K562 (cell line): ENCODE measurements around the gene PIGM. TPM values are rescaled to one million over a fixed set of nuclear protein-coding genes. Genes with fewer than 3 reads are reported as not detected.

Experiments
- ATAC-seq: fragments of 200-7000 bp; cut with Tn5 transposase; 3 replicates; pipeline ENCODE4 v1.9.1; 2020; ENCODE audit warnings: moderate library complexity
- BruUV-seq: library from RNA; stranded (reverse); fragments of 400-500 nt; replicated peaks from 2 replicates; lab custom pipeline; 2021; lab: Mats Ljungman, UMichigan
- CTCF ChIA-PET: fragments of 300-600 bp; formaldehyde crosslinking; extraction: SDS; loops from one replicate; lab custom pipeline; 2021; ENCODE audit warnings: low intra/inter-chr PET ratio; lab: Yijun Ruan, JAX
- POLR2A ChIA-PET: fragments of 300-600, 350-650 bp; sonication (Branson Sonifier 250); formaldehyde crosslinking; extraction: SDS; loops from one replicate; lab custom pipeline; 2021; ENCODE audit warnings: antibody characterized with exemption, inconsistent platforms; lab: Yijun Ruan, JAX
- DNase-seq, 4 experiments: peaks; one replicate each; pipeline versions ENCODE4 v3.0.0 to v3.0.0-alpha.2; 2011 to 2018; ENCODE audit warnings: low spot score in 3 of 4, mixed read lengths in 3 of 4; ENCODE audit errors: extremely low read depth in 1 of 4
- FAIRE-seq: peaks from 2 replicates; lab custom pipeline; 2011; peaks lifted over from hg19 to GRCh38; lab: Jason Lieb, UNC
- H2AFZ ChIP-seq: 2 replicates; pipeline ENCODE4 v1.6.0; 2011; ENCODE audit warnings: low read depth, low read length, control low read depth, inconsistent platforms
- H3K27ac ChIP-seq: fragments of 200-600 bp; 3 replicates; pipeline ENCODE4 v1.8.0; 2011; ENCODE audit warnings: low read depth, mild to moderate bottlenecking, control low read depth, inconsistent platforms, low read length, moderate library complexity, mixed read lengths; ENCODE audit errors: extremely low read depth
- H3K27me3 ChIP-seq, 2 experiments: fragments of 300-600 bp in 1 of 2; 2 replicates in 1 of 2; 3 replicates in 1 of 2; pipeline versions ENCODE4 v1.6.0 to v1.8.0; 2011; ENCODE audit warnings: inconsistent platforms in 2 of 2, low read length in 2 of 2, mild to moderate bottlenecking in 1 of 2, mixed read lengths in 1 of 2, moderate library complexity in 1 of 2; ENCODE audit not compliant: control insufficient read depth in 2 of 2, insufficient read depth in 2 of 2
- H3K36me3 ChIP-seq: fragments of 300-600 bp; 3 replicates; pipeline ENCODE4 v1.8.0; 2011; ENCODE audit warnings: mild to moderate bottlenecking, low read length, inconsistent platforms; ENCODE audit not compliant: control insufficient read depth, insufficient read depth
- H3K4me1 ChIP-seq, 2 experiments: fragments of 200-600 bp in 1 of 2; replicated peaks in 1 of 2; 2 replicates in 1 of 2; 3 replicates in 1 of 2; pipeline versions ENCODE4 v1.5.1 to v1.8.0; 2011; ENCODE audit warnings: inconsistent platforms in 2 of 2, low read length in 2 of 2, mild to moderate bottlenecking in 1 of 2, mixed read lengths in 1 of 2, moderate library complexity in 1 of 2; ENCODE audit not compliant: control insufficient read depth in 2 of 2, insufficient read depth in 2 of 2
- H3K4me2 ChIP-seq: 2 replicates; pipeline ENCODE4 v1.6.1; 2011; ENCODE audit warnings: low read length, control low read depth, inconsistent platforms, mixed read lengths; ENCODE audit not compliant: insufficient read depth
- H3K4me3 ChIP-seq: fragments of 200-600 bp; sonication (generic), shearing (Covaris generic); 2 replicates; pipeline ENCODE4 v1.5.1; 2016; ENCODE audit warnings: control low read depth, inconsistent platforms
- H3K79me2 ChIP-seq: fragments of 200-600 bp; 3 replicates; pipeline ENCODE4 v1.8.0; 2011; ENCODE audit warnings: low read length, inconsistent platforms; ENCODE audit not compliant: control insufficient read depth, insufficient read depth
- H3K9ac ChIP-seq, 2 experiments: 2 replicates each; pipeline versions ENCODE4 v1.6.0 to v1.6.1; 2011; ENCODE audit warnings: low read depth in 2 of 2, low read length in 2 of 2, control low read depth in 1 of 2, inconsistent platforms in 1 of 2, mild to moderate bottlenecking in 1 of 2, mixed read lengths in 1 of 2; ENCODE audit not compliant: insufficient read depth in 1 of 2
- H3K9me1 ChIP-seq: one replicate; pipeline ENCODE4 v1.6.0; 2011; ENCODE audit warnings: inconsistent platforms, mild to moderate bottlenecking, low read length, moderate library complexity; ENCODE audit not compliant: control insufficient read depth, insufficient read depth
- H3K9me3 ChIP-seq: replicated peaks from 2 replicates; pipeline ENCODE4 v1.5.1; 2011; ENCODE audit warnings: low read depth, low read length, inconsistent platforms; ENCODE audit not compliant: control insufficient read depth, insufficient read depth
- H4K20me1 ChIP-seq: replicated peaks from 2 replicates; pipeline ENCODE4 v1.6.1; 2011; ENCODE audit warnings: low read length, inconsistent platforms, mixed read lengths; ENCODE audit not compliant: control insufficient read depth, insufficient read depth
- ESRRA ChIP-seq: fragments of 450-650 bp; IDR thresholded peaks from 2 replicates; pipeline ENCODE4 v1.6.1; 2014; ENCODE audit warnings: low read depth, mild to moderate bottlenecking, moderate library complexity, borderline replicate concordance
- FOSL1 ChIP-seq: fragments of 200-800 bp; sonication (Bioruptor generic); conservative IDR thresholded peaks from 2 replicates; pipeline ENCODE4 v1.6.1; 2016; ENCODE audit warnings: missing genetic modification characterization, missing compliant biosample characterization
- MBD1 ChIP-seq: fragments of 250-450 bp; sonication (Bioruptor Pico); IDR thresholded peaks from 2 replicates; pipeline ENCODE4 v1.8.0; 2022; ENCODE audit warnings: inconsistent platforms
- NR2C2 ChIP-seq, 2 experiments: fragments of 200-800 bp in 1 of 2; sonication (Bioruptor generic) in 1 of 2; sonication (generic) in 1 of 2; formaldehyde crosslinking in 1 of 2; IDR thresholded peaks; 2 replicates each; pipeline versions ENCODE4 v1.6.1 to v1.8.0; 2016 to 2022; ENCODE audit warnings: mild to moderate bottlenecking in 1 of 2, missing compliant biosample characterization in 1 of 2, missing genetic modification characterization in 1 of 2, missing genetic modification reagents in 1 of 2
- RB1 ChIP-seq: fragments of 450-650 bp; IDR thresholded peaks from 2 replicates; pipeline ENCODE4 v1.6.1; 2017; ENCODE audit warnings: low read depth, mild to moderate bottlenecking
- SRSF3 ChIP-seq: fragments of 200-400 bp; formaldehyde crosslinking; IDR thresholded peaks from 2 replicates; pipeline ENCODE4 v1.6.1; 2016; ENCODE audit warnings: mild to moderate bottlenecking, low read length, moderate library complexity; ENCODE audit not compliant: insufficient read depth
- TFAM ChIP-seq: fragments of 250-450 bp; sonication (Bioruptor Pico); conservative IDR thresholded peaks from 2 replicates; pipeline ENCODE4 v1.5.0; 2021; ENCODE audit warnings: mild to moderate bottlenecking, moderate library complexity
- ZBTB5 ChIP-seq: fragments of 450-650 bp; IDR thresholded peaks from 2 replicates; pipeline ENCODE4 v1.6.1; 2017; ENCODE audit warnings: antibody characterized with exemption
- ZNF165 ChIP-seq: fragments of 250-450 bp; sonication (Bioruptor Pico); IDR thresholded peaks from 2 replicates; pipeline ENCODE4 v1.4.0; 2020; ENCODE audit warnings: borderline replicate concordance
- ZNF280A ChIP-seq: fragments of 450-650 bp; IDR thresholded peaks from 2 replicates; pipeline ENCODE4 v1.6.1; 2018; ENCODE audit warnings: mild to moderate bottlenecking, low read depth; ENCODE audit not compliant: partially characterized antibody
- ZNF830 ChIP-seq: fragments of 250-450 bp; sonication (Bioruptor Pico); IDR thresholded peaks from 2 replicates; pipeline ENCODE4 v1.5.0; 2021; ENCODE audit warnings: mild to moderate bottlenecking
- WGBS: fragments of 100-300 bp; shearing (Covaris generic); methylation state at CpG from one replicate; pipeline ENCODE4 v1.1.6; 2016; ENCODE audit warnings: low coverage, mixed read lengths; ENCODE audit not compliant: insufficient coverage; ENCODE audit errors: missing lambda C conversion rate; 5-methylcytosine and 5-hydroxymethylcytosine counted together
- in situ Hi-C: fragments of 300-500 bp; cut with MboI; formaldehyde crosslinking; loops from 4 replicates; pipeline ENCODE4 v1.15.0; 2018; ENCODE audit warnings: inconsistent platforms, mixed read lengths
- intact Hi-C: fragments of 100-400 bp; cut with micrococcal nuclease; formaldehyde crosslinking; loops from 2 replicates; pipeline ENCODE4 v1.14.2; 2022
- polyA plus RNA-seq, 8 experiments: library from polyadenylated mRNA; depleted of rRNA in 4 of 8; stranded (reverse) in 5 of 8; unstranded in 3 of 8; fragments of >200 nt; fragmentation: Nextera tagmentation in 2 of 8; fragmentation: Illumina TruSeq in 1 of 8; extraction: Ambion mirVana in 2 of 8; extraction: Trizol in 1 of 8; gene quantifications; 2 replicates each; pipeline versions ENCODE4 v1.2.1 to v1.2.3, GENCODE V29; 2011 to 2014; ENCODE audit warnings: inconsistent platforms in 1 of 8, missing spikeins in 1 of 8
- total RNA-seq, 7 experiments: library from RNA; depleted of rRNA in 6 of 7; stranded (reverse); fragments of >200 nt in 6 of 7; fragmentation: Illumina TruSeq in 2 of 7; extraction: Trizol in 2 of 7; gene quantifications; 2 replicates each; pipeline versions ENCODE4 v1.2.1 to v1.2.3, GENCODE V29; 2011 to 2021; ENCODE audit warnings: low replicate concordance in 1 of 7

PIGM gene
- total and polyA plus RNA-seq, 9 of the 15 experiments (the other 6 are each of a cell fraction or from before 2014, with no cell fraction given), result 2.6 to 6.7 (median 4.3) TPM

GRCh38 chr1:159981351-159982055 is 50.3 kb downstream of the PIGM start:
- no peak overlapping the region for H3K4me3 ChIP-seq
- CTCF ChIA-PET, result no interaction called here
- intact Hi-C loops, result no loop called here
- H3K27me3 ChIP-seq, result peaks cover 23 to 42% of the 10 kb centered on the region in 2 experiments; a peak in 4 of 5 replicates
- H3K4me1 ChIP-seq, result no peaks in the 10 kb centered on the region
- no peak overlapping the region for H3K4me2 ChIP-seq
- no peak for TF ChIP-seq ZNF280A
- no peak for TF ChIP-seq SRSF3
- no peak for TF ChIP-seq ZNF830 (CRISPR knock-in tag)
- no peak for TF ChIP-seq MBD1 (CRISPR knock-in tag)
- no peak for TF ChIP-seq FOSL1
- no peak for TF ChIP-seq ZNF165 (CRISPR knock-in tag)
- TF ChIP-seq ESRRA, result no peak
- TF ChIP-seq TFAM (CRISPR knock-in tag), result no peak
- TF ChIP-seq NR2C2 (CRISPR knock-in tag; IDR thresholded peaks at IDR 0.05), result no peak
- TF ChIP-seq NR2C2 (tag; IDR thresholded peaks at IDR 0.05), result no peak
- no peak for TF ChIP-seq RB1
- no peak for TF ChIP-seq ZBTB5
- TF ChIP-seq, all 486 proteins: peak for 0
- POLR2A ChIA-PET, result no interaction called here
- H2AFZ ChIP-seq, result no peak overlapping the region
- H3K79me2 ChIP-seq, result no peaks in the 10 kb centered on the region
- FAIRE-seq (no peak), ATAC-seq (no peak), DNase-seq (no peak)
- 1% methylated on average over 6 of the region's 6 CpGs for WGBS
- no peaks in the 10 kb centered on the region for H3K9me3 ChIP-seq
- no peaks in the 10 kb centered on the region for H3K9me1 ChIP-seq
- no TSS peak for BruUV-seq
- H3K9ac ChIP-seq, result no peak overlapping the region
- no peaks in the 10 kb centered on the region for H4K20me1 ChIP-seq
- H3K27ac ChIP-seq, result no peak overlapping the region
- H3K36me3 ChIP-seq, result no peaks in the 10 kb centered on the region
- in situ Hi-C loops, result loop anchor here (25.0 kb wide), 1 partner anchor 794 kb away; no protein-coding TSS in a partner anchor
